Measurements from ENCODE around the gene SH3BP4.
"Not testable (repeated sequence)": the region's sequence is repeated elsewhere in the genome, so short reads cannot be mapped to it uniquely, and the experiment has no call there.

Gene SH3BP4

GRCh38 chr2:234999740-235000425, 48.1 kb downstream of the SH3BP4 start:
- no peak for DNase-seq

- DNase-seq: peak; percentile 81
Observed at GRCh38 chr2:235000426-235001236, 48.8 kb downstream of the SH3BP4 start.

GRCh38 chr2:235001237-235002133, 49.7 kb downstream of the SH3BP4 start:
- no peak for DNase-seq

- peak; percentile 15 for DNase-seq
Observed at GRCh38 chr2:235002198-235003095, 50.6 kb downstream of the SH3BP4 start.

GRCh38 chr2:235003096-235003775, 51.4 kb downstream of the SH3BP4 start:
- DNase-seq: no peak

- DNase-seq: no peak
Observed at GRCh38 chr2:235004329-235004903, 52.6 kb downstream of the SH3BP4 start.

GRCh38 chr2:235005023-235005422, 53.2 kb downstream of the SH3BP4 start:
- no peak for DNase-seq

GRCh38 chr2:235005603-235006259, 53.9 kb downstream of the SH3BP4 start:
- peak; percentile 94 for DNase-seq

- peak; percentile 52 for DNase-seq
Observed at GRCh38 chr2:235006461-235006860, 54.6 kb downstream of the SH3BP4 start.

- no peak for DNase-seq
Observed at GRCh38 chr2:235006986-235007385, 55.2 kb downstream of the SH3BP4 start.

- no peak for DNase-seq
Observed at GRCh38 chr2:235007664-235008457, 56.0 kb downstream of the SH3BP4 start.

- peak; percentile 42 for DNase-seq
Observed at GRCh38 chr2:235008584-235009044, 56.8 kb downstream of the SH3BP4 start.

- DNase-seq: no peak
Observed at GRCh38 chr2:235009081-235009480, 57.3 kb downstream of the SH3BP4 start.

GRCh38 chr2:235010117-235010714, 58.4 kb downstream of the SH3BP4 start:
- no peak for DNase-seq

GRCh38 chr2:235011607-235011928, 59.8 kb downstream of the SH3BP4 start:
- no peak for DNase-seq

- peak; percentile 98 for DNase-seq
Observed at GRCh38 chr2:235011929-235012631, 60.3 kb downstream of the SH3BP4 start.

GRCh38 chr2:235017441-235017840, 65.6 kb downstream of the SH3BP4 start:
- peak; percentile 98 for DNase-seq

GRCh38 chr2:235018838-235019237, 67.0 kb downstream of the SH3BP4 start:
- DNase-seq: no peak

- DNase-seq: not testable (repeated sequence)
Observed at GRCh38 chr2:235020141-235020540, 68.3 kb downstream of the SH3BP4 start.
